ENCODE data around the gene DSG3.
"Not testable (repeated sequence)": the region's sequence is repeated elsewhere in the genome, so short reads cannot be mapped to it uniquely, and the experiment has no call there.

DSG3 gene

DNA sequence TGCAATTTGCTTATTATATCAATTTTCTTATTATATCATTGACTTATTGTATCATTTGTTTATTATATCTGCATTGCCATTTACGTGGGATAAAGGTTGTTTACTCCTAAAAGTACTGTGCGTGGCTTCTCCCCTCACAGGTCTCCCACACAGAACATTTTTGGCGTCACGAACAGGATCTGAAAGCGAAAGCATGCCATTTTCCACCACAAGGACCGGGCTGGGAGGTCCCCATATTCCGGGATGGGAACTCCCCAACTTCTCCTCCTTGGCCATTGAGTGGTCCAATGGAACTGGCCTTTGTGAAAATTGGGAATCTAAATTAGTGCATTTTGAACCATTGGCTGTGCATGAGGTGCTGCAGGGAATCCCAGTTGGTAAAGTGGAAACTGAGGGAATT is 45.6 kb downstream of the DSG3 start:
- no peak for DNase-seq (ENCODE audit: low read depth)

DNA sequence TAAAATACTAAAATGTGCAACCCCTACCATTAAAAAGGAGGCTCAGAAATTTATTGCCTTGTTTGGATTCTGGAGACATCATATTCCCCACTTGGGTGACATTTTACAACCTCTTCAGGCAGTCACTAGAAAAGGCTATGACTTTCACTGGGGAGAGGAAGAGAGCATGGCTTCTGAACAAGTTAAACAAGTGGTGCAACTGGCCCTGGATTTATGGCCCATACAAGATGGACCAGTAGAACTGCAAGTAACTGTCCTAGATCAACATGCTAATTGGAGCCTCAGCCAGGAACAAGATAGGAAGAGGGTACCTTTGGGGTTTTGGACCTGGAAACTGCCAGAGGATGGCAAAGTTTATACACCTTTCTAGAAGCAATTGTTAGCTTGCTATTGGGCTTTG is 46.4 kb downstream of the DSG3 start:
- DNase-seq (ENCODE audit: low read depth), result no peak

GRCh38 chr18:31494705-31495244 is 47.2 kb downstream of the DSG3 start:
- DNase-seq (ENCODE audit: low read depth), result not testable (repeated sequence)

DNA sequence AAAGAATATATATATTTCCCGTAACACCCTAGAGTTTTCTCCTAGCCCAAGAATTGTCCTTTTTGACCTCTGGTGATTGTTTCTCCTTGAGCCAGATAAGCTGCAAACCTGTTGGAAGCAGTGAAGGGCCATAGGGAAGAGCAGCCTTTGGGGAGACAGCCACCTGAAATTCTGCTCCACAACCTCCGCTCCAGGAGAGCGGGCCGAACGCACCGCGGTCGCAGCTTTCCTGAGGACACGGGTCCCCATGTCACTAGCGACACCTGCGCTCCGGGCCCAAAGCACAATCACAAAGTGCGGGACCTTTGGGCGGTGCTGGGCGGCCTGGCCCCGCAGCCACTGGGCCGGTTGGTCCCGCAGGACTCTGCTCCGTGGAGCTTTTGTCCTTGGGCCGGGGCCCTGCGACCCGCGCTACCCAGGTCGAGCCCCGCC is 49.9 kb downstream of the DSG3 start:
- DNase-seq (ENCODE audit: low read depth), result no peak

- DNase-seq (ENCODE audit: low read depth), result no peak
Measured at GRCh38 chr18:31497836-31498573, 50.5 kb downstream of the DSG3 start, which contains the start of gene DSG2. Gene DSG2 (plus strand): TSS chr18:31498177. CDS start chr18:31498252, 75 bp downstream.

GRCh38 chr18:31498574-31499524 is 51.3 kb downstream of the DSG3 start:
- no peak for DNase-seq (ENCODE audit: low read depth)

DNA sequence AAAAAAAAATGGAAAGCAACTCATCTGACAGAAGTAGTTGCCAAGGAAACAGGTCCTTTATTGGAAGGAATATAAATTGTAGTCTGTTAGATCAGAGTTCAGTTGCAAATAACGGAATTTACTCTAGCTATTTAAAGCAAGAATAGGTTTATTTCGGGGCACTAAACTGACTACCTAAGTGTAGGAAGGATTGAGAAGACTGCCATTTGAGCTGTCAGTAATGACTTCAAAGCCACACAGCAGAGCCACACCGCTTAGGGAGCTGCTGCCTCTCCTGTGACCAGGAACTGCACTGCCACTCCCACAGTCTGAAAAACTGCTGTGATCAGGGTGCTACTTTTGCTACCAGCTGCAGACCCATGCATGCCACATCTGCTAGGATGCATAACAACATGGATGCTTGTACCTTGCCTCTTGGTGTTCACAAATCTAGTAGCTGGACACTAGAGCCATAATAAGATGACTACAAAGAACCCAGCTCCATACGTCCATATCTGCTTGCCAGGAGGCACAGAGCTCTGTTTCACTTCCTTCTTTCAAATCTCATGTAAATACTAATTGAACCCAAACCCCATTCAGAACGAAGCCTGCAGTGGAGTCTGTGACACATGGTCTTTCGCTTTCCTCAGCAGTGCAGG is 52.6 kb downstream of the DSG3 start:
- no peak for DNase-seq (ENCODE audit: low read depth)

- DNase-seq (ENCODE audit: low read depth), result no peak
Measured at GRCh38 chr18:31503011-31503410, 55.5 kb downstream of the DSG3 start.

DNA sequence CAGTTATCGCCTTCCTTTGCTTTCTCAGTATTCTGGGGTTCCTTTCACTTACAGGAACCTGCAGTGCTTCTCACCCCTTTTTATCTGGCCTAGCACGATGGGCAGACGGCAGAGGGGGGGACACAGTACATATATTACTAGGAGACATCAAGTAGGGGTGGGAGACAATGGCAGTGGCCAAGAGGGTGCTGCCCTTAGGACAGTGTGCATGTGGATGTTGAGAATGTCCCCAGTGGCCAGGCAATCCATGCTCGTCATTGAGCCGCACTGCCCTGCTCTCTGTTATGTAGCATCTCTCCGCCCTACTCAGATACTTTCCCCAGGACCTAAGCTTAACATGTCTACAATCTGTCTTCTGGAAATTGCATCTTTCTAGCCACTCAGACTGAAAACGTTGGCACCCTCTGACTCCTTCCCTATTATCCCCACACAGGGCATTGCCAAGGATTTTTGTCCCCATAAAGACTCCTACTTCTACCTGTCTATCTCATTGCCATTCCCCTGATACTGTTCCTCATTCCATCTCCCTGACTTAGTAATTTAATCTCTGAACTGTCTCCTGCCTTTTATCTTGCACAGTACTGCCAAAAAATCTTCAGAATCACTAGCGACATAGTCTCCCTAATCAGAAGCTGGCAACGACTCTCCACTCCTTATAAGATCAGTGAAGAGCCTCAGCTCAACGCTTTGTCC is 57.1 kb downstream of the DSG3 start:
- DNase-seq (ENCODE audit: low read depth), result no peak

DNA sequence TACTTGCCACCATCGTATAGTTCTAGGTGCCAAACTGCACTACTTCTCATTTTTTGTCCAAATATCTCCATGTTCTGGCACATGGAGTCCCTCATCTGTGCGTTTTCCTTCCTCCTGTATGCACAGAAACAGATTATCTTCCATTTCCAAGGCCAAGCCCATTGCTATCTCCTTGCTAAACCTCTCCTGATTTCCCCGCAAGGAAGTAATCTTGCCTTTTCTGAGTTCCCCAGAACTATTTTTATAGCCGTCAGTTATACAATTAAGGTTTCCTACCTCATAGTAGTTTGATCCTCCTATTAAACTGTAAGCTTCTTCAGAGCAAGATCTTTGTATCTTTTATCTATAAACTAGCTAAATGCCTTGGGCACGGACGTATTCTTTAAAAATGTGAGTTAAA is 57.6 kb downstream of the DSG3 start:
- DNase-seq (ENCODE audit: low read depth), result no peak

DNA sequence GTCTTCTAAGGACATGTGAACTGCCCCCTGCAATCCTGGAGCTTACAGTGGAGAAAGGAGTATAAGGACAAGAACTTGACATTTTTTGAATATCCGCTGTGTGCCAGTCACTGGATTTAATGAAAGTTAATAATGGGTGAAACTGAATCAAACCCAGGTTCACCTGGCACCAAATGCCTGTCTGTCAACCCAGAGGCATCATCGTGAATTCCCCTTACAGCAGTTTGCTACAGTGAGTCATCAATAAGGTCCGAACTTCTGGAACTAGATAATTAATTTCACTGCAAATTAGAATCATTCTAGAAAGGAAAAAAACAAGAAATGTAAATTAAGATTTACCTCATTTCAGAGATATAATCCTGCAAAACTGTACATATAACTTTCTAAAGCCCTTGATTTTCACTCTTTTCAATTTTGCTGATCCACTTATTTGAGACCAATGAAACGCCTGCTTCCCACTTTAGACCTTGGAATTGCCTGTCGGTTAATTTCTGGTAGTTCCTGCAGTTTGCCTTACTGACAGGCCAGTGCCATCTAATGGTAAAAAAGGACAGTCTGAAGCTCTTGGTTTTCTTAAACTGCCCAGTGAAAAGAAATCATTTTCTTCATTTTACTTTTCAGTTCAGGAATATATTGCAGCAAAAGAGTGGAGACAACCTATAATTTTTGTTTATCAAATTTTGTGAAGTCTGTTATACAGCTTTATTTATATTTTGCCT is 58.6 kb downstream of the DSG3 start:
- DNase-seq (ENCODE audit: low read depth), result no peak

DNA sequence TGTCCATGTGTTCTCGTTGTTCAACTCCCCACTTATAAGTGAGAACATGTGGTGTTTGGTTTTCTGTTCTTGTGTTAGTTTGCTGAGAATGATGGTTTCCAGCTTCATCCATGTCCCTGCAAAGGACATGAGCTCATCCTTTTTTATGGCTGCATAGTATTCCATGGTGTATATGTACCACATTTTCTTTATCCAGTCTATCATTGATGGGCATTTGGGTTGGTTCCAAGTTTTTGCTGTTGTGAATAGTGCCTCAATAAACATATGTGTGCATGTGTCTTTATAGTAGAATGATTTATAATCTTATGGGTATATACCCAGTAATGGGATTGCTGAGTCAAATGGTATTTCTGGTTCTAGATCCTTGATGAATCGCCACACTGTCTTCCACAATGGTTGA is 59.6 kb downstream of the DSG3 start:
- not testable (repeated sequence) for DNase-seq (ENCODE audit: low read depth)

GRCh38 chr18:31508781-31509180 is 61.2 kb downstream of the DSG3 start:
- DNase-seq (ENCODE audit: low read depth), result no peak

DNA sequence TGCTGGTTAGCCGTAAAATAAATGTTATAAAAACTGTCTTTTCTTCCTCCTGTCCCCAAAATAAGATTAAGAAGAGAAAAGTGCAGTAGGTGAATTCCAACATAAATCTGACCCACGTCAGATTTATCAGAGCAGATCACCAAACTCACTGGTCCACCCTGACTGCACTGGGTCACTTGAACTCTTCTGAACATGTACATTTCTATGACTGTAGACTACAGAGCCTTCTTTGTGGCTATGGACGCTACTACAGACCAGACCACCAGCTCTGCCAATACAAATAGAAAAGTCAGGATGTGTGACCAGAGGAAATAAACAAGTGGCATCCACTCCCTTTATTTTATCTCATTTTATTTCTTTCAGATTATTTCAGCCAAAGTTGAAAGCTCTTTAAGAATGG is 62.0 kb downstream of the DSG3 start:
- DNase-seq (ENCODE audit: low read depth), result no peak

DNA sequence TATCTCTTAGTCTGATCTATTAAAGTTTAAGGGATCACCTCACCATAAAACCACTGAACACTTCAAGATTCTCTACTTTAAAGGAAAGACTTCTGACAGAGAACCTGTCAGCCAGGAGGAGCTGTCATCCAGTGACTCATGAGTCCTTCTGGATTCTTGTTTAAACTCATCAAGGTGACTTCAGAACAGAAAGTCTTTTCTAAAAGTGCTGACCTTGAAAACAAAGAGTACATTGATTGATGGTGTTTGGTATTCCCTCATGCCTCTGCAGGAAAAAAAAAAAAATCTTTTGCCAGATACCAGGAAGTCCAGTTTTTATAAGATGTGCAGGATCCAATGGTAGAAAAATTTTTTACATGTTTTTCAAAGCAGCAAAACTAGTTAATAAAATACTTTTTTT is 62.8 kb downstream of the DSG3 start:
- DNase-seq (ENCODE audit: low read depth), result no peak

DNA sequence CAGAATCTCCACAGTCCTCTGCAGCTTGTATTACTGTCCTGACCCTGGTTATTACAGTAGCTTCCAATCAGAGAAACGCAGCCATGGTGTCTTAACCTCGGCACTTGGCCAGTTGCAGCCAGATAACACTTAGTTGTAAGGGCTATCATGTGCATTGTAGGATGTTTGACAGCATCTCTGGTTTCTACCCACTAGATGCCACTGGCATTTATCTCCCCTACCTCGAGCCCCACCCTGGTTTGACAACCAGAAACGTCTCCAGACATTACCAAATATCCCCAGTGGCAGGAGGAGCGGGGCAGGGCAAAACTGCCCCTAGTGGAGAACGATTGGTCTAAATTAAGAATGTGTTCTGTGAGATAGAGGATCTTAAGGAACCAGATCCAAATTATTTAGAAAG is 63.6 kb downstream of the DSG3 start:
- no peak for DNase-seq (ENCODE audit: low read depth)

- DNase-seq (ENCODE audit: low read depth), result no peak
Measured at GRCh38 chr18:31512203-31512764, 64.7 kb downstream of the DSG3 start.

- no peak for DNase-seq (ENCODE audit: low read depth)
Measured at GRCh38 chr18:31513189-31513935, 65.8 kb downstream of the DSG3 start.

GRCh38 chr18:31516437-31516836 is 68.9 kb downstream of the DSG3 start:
- DNase-seq (ENCODE audit: low read depth), result no peak

DNA sequence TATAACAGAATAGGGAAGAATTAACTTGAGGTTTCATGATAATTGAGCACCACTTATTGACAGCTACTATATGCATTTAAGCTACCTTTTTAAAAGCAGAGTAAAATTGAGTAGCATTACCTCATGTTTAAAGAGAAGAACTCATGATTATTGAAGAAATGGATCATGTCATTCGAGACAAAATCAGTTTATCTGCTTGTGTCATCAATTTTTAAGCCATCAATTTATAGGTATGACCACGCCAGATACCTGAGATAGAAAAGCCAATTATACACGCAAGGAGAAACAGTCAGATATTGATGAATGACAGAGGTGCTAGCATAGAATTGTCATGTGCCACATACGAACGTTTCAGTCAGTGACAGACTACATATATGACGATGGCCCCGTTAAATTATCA is 78.8 kb downstream of the DSG3 start:
- no peak for DNase-seq (ENCODE audit: low read depth)
